ENCODE results near the gene SMPD3.

The SMPD3 gene

DNA sequence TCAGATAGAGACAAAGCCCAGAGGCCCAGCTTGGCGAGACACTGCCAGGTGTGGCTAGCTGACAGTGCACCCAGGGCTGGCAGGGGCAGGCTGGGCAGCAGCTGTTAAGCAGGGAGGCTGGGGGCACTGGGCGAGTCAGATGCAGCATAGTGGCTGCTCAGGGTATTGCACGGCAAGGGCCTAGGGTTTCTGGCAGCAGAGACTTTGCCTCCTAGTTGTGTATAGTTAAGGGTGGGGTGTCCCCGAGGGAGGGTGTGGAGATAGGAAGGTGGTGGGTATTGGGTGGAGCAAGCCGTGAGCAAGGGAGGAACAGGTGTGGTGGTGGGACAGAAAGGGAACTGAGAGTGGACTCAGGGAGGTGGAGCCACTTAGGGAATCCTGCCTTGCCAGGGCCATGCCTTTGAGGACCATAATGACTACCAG, 66.0 kb downstream of the SMPD3 start:
- DNase-seq (ENCODE audit: low read depth), result no peak

DNA sequence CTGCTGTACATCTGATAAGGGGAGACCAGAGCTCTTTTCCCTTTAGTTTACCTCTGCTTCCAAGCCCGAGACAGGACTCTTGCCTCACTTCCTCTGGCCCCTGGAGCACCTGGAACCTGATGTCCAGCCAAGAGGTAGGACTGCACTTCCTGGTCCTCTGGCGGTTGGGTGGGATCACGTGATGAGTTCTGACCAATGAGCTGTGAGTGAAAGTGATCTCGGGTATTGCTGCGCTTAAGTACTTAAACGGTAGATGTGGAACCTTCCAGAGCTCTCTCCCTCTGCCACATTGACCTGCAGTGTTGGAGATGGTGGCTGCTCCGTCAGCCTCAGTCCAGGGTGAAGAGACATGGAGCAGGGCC, 67.0 kb downstream of the SMPD3 start:
- DNase-seq (ENCODE audit: low read depth), result no peak

DNA sequence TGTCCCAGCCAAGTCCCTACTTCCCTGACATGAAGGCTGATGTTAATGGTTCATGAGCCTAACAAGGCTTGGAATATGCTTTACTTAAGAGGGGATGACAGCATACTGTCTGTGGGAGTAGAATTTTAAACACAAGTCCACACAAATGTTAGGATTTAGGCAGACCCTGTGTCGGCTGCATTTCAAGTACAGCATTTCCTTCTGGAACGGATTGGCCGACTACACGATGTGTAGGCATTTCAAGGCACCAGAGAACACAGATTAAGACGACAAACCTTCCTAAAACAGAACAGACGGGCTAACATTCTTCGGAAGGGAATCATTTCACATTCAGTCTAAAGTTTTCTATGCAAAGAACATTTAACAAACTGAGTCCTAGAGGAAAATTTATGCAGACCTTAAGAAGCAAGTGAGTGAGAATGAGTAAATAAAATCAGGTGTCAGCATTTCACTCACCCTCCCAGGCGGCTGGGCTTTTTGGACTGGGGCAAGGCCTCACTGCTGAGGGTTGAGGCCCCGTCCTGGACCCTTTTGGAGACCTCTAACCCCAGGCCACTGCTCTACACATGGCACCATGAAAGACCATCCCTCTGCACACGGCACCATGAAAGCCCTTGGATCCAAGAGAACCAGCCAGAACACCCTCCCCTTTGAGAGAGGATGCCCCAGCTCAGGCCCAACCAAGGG, 67.5 kb downstream of the SMPD3 start:
- DNase-seq (ENCODE audit: low read depth), result no peak

DNA sequence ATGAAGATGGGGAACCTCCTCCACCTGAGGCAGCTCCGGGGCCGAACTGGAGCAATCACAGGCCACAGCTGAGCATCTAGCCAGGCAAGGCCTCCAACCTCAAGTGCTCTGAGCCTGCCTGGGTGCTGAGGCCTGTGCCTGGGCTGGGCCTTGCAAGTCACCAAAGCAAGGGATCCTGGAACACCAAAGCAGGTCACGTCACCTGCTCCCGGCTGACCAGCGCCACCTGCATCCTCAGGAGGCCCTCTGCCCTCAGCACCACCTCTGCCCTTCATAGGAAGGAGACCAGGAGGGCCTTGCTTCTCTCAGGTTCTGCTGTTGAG, 68.0 kb downstream of the SMPD3 start:
- no peak for DNase-seq (ENCODE audit: low read depth)

DNA sequence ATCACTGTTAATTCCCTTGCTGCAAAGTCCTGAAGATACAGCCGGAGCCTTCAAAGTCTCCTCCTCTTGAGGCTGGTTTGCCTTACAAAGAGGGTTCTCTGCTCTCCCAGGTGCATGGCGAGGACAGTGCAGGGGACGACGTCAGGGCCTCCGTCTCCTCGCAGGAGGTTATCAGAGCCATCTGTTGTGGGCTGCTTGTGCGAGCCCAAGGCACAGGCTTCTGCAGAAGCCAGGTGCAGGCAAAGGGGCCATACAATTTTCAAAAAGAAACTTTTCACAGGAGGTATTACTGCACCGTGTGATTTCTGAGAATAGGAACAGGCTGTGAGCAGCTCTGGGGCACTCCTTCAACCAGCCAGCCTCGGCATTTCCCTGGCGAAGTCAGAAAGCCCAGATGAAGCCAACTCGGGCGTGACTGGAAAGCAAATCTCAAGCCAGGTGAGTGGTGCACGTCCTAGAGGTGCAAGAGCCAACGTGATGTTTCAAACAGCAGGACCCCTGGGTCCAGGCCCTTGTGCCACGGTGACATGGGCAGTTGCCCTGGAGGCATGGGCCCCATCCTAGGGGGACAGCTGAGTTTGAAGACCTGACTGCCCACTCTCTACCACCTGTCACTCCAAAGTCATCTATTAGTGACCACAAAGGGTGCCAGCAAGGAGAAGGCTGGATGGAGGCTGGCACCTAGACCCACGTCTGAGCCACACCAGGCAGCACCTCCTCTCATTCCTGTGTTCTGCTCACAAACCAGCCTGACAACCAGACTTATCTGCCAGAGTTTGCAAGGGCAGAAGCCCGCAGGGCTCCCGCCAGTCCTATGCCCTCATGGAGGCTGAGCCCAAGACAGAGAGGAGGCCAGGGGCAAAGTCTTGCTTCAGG, 68.6 kb downstream of the SMPD3 start:
- no peak for DNase-seq (ENCODE audit: low read depth)

DNA sequence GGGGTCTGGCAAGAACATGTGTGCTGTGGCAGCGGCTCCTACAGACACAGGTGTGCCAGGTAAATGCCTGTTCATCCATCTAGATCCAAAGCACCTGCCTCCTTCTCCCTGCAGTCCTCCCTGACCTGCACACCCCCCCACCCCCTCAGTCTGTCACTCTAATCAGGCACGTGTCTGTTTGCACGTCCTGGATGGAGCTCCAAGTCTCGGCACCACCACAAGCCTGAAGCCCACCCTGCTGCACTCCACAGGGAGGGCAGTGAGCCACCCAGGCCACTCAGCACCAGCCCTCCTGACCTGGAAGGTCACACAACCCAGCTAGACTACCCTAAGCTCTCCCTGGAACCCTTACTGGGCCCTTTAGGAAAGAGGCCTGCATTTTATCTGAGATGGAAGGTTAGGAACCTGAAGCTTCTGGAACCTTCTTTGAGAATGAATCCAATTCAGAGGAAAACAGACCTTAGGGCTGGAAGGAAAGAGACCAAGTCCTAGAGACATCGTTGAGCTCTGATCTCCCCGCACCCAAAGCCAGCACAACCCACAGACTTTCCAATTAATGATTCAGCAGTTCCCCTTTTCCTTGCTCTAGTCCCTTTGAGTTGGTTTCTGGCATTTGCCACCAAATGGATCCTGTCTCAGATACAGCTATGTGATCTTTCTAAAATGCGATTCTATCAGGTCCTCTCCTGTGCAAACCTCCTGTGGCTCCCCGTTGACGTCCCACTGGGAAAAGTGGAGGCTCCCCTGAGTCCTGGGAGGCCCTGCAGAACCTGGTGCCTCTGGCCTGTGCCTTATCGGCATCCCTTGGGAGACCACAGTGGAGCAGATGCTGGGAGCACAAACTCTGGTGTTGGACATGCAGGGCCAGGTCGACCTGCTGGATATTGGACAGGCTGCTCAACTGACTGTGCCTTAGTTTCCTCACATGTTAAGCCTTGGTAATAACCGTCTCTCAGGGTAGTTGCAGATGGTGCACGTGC, 69.6 kb downstream of the SMPD3 start:
- no peak for DNase-seq (ENCODE audit: low read depth)

DNA sequence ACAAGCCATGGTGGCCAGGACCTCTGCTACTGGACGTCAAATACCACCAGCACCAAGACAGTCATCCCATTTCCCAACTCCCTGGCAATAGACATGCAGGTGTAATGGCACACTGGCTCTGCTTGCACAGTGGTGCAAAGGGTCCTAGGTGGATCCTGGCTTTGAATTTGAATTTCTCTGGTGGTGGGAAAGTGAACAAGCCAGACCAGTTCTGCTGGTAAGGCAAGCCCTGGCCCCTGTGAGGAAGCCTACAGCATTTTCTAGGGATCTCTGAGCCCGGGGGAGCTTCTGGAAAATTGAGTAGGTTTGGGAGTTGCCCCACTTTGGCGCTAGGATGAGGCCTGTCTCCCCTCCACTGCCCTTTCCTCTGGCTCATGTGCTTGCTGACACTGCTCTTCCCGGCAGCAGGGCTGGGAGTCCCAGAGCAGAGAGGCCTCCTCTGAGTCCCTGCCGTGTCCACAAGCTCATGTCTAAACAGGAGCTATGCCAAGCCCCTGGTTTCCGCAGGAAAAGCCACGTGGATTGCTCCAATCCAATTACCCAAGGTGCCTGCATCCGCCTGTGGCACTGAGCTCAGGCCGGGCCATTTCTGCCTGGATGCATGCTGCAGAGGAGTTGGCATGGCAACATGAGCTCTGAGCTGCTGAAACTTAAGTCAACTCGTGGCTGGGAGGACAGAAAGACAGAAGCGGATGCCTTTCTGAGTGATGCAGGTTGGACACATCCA, 70.5 kb downstream of the SMPD3 start:
- no peak for DNase-seq (ENCODE audit: low read depth)

DNA sequence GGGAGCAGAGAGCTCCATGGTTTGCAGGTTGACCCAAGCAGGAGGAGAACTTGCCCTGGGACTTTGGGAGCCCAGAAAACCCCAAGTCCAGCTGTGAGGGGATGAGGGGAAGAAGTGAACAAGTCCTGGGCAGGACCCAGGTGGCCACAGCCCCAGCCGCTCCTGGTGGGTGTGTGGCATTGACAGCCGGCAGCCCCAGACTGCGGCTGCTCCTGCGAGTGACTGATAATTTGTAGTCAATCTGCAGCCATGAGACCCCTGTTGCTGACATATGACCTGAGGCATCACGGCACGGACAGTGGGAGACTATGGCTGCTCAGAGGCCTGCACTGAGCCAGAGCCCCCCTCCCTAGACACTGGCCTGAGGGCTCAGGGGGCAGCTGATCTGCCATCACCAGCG, 71.1 kb downstream of the SMPD3 start:
- DNase-seq (ENCODE audit: low read depth), result no peak

DNA sequence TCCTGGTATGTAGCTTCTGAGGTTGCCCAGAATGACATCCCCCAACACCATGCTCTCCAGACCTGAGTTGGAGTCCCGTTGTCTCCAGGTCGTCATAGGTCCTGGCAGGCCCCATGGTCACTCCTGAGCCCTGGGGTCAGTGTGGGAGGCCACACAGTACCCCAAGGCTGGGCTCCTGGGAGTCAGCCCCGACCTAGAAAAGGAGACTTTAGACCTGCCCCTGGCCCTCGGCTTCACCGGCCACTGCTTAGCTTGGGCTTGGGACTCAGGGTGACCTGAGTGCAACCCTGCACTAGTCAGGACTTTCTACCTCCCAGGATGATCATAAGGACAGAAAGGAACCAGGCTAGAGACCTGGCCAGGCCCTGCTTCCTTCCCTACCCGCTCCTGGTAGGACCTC, 71.7 kb downstream of the SMPD3 start:
- DNase-seq (ENCODE audit: low read depth), result no peak

DNA sequence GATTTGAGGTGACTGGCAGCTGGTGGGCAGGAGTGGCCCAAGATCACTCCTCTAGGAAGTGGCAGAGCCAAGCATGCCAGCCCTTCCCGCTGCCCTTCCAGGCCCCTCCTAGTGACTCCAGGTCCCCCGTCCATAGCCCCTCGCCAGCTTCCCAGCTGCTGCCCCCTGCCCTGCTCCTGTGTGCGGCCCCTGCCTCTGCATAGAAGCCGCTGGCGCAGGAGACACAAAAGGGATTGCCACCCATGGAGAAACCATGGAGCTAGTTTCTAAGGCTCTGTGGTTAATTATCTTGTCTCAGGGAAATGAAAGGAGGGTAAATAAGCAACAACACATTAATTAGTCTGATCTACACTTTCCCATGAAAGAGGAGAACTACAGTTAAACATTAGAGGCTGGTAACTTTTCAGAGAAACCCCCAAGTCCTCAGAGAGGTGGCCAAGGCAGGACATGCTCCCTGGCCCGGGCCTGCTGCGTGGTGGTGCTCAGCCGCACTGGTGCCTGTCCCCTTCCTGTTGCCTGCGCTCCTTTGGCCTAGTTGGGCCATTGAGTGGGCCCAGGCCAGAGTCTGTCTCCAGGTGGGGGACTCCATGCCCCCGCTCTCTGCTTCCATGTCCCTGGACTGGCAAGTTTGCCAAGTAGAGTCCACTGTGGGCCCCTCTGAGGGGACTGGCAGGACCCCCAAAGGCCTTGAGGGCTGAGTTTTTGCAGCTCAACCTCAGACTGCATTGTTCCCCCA, 72.3 kb downstream of the SMPD3 start:
- DNase-seq (ENCODE audit: low read depth), result no peak

DNA sequence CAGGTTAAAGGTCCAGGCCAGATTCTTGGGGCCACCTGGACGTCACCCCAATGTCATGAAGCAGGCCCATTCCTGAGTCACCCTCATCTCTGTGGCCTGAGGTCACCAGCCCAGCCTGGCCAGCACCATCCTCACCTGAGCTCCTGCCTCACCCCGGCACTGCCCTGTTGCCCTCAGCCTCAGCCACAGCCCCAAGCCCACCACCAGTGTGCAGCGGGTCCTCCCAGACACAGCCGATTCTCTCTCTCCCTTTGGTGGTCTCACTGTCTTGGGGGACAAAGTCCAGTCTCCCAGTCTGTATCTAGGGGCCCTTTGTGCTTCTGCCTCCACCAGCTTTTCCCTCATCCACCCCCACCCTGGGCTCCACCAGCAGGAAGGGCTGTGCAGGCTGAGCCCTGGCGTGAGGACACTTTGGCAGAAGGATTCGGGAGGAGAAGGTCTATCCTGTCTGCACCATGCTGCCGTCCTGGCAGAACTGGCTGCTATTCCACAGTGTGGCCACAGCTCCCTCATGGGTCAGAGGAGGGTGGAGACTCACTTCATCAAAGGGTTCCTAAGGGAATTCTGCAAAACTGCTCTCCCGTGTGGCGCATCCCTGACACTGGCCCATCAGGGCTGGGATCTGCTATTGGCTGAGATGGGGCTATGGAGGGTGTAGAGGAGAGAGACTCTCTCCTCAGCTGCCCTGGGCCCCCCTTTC, 73.2 kb downstream of the SMPD3 start:
- DNase-seq (ENCODE audit: low read depth), result no peak

DNA sequence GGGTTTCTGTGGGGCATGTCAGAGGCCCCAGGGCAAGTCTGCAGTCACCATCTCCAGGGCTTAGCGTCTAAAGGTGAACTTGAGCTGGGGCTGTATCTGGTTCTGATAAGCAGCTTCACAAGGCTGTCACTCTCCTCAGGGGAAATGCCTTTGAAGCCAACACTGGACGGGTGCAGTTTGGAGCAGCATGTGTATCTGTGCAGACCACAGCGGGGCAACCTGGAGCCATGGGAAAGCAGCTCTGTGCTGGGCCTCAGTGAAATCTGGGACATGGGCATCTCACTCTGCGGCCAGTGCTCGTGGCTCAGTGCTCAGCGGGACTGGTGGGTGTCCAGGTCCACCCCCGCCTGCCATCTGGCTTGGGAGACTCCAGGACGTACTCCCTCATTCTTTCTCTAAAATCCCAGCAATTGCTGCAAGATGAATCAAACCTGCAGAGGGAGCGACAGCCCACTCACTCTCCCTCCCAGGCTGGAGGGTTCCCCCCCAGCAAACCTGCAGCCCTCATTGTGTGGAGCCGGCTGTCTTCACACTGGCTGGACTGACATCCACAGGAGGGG, 74.0 kb downstream of the SMPD3 start:
- no peak for DNase-seq (ENCODE audit: low read depth)

DNA sequence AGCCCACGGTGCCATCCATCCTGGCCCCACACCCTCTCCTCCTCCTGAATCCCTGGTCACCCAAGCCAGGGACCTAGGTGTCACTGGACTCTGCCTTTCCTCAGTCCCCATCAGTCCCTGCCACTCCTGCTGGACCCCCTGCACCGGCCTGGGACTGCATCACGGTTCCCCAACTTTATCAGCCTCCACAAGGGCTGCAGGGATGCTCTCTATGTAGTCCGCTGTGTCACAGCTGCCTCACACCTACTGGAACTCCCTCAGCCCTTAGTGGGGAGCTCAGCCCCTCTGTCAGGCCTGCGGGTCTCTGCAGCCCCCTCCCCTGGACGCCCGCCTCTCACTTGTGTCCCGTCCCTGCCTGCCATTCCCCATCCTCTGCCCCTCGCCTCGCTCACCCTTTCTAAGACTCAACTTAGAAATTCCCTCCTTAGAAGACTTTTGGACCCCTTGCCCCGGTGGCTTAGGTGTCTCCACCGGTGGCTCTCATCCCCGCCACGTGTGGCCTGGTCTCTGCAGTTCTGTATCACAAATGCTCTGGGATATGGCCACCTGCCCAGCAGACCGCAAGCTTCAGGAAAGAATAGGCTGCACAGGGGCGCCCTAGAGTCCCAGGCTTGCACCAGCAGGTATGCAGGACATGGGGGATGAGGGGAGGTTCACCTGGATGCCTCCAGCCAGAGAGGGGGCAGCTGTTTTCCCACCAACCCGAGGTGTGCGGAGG, 74.6 kb downstream of the SMPD3 start:
- DNase-seq (ENCODE audit: low read depth), result no peak

DNA sequence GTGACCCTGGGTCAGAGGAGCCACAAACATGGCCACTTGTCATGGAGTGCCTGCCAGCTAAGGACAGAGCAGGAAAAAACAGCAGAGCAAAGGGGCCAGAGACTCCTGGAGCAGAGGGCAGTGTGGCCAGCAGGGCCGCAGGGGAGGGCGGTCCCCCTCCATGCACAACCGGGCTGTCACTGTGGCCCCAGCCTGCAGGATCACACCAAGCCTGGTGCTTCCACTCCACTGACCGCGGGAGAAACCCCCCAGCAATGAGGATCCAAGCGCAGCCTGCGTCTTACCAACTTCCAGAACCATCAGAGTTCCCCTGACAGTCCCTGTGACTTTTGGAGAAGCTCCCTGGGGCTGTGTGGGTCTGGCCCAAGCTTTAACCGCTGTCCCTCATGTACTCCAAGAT, 75.5 kb downstream of the SMPD3 start:
- DNase-seq (ENCODE audit: low read depth), result no peak

DNA sequence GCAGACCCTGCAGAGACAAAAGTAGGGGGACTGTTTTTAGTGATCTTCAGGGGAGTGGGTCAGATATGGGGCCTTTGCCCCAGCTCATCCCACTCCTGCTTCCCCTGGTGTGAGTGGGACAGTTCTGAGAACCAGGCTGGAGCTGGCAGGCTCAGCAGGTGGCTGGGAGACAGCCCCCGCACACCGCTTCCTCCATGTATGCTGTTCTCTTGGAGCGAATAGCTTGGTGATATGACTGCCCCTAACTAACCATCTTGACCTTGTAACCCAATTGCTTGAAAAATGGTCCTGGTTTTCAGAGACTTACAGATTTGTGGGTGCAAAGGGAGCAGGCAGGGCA, 76.0 kb downstream of the SMPD3 start:
- DNase-seq (ENCODE audit: low read depth), result no peak

DNA sequence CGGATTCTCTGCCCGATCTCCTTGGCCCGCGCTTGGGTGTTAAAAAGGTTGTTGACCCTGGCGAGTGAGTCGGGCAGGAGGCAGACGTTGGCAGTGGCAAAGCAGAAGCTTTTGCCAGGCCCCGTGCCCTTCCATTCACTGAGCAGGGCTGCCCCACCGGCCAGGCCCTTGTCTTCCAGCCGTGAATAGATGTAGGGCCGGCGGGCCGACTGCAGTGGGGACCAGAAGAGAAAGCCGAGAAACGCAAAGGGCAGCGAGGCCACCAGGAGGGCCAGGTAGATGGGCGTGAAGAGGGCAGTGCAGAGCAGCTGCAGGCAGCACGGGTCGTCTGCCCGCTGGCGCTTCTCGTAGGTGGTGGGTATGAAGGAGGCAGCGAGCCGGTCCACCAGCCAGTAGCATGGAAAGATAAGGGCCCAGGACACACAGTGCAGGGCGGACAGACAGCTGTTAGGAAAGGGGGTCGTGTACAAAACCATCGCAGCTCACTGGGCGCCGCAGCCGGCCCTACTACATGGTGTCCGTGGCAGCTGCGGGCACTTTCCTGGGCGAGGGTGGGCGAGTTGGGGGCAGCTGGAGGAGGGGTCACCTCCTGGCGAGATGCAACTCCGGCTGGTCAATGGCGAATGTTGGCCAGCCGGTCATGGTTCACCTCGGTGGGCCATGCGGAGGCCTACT, 76.5 kb downstream of the SMPD3 start:
- no peak for DNase-seq (ENCODE audit: low read depth)

DNA sequence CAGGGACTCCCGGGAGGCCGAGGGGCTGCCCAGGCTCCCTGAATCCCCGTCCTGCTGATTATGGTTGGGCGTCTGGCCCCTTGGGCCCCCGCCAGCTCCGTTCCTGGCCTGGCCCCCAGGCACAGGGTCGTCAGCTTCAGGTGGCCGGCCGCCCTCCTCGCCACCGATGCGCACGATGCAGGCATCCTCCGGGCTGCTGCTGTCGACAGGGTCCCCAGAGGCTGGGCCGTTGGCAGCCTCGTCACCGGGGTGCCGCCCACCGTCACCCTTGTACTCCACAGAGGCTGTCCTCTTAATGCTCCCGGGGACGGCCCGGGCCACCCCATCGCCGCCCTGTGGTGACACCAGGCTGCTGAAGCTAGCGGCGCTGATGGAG, 77.0 kb downstream of the SMPD3 start:
- DNase-seq (ENCODE audit: low read depth), result no peak

DNA sequence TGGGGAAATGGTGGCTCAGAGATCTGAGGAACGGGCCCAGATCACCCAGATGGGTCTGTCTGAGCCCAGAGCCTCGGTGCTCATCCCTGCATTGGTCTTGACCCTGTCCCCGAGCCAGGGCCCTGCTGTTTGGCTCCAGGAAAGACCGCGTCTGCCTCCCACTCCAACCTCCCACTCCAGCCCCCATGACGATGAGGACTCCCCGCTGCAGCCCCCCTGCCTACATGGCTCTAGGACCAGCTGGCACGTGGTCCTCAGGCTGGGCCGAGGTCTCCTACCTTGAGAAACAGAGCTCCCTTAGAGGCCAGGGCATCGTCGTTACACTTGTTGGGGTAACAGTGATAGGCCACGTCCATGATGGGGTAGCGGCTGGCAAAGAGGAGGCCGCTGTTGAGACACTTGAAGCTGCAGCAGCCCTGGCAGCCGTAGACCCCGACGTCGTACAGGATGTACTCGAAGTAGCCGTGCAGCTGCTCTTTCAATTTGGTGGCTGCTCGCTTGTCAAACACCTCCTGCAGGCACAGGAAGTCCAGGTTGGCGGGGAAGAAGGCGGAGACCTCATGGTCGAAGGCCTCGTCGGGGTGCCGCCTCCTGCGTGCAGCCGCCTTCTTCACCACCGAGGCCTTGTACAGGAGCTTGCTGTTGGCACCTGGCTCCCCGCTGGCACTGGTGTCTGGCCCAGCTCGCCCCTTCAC, 77.6 kb downstream of the SMPD3 start:
- DNase-seq (ENCODE audit: low read depth), result no peak

Measured in HS-27A (cell line).